Cardiac septum (tissue), 1 donor: Measurements from ENCODE around the gene C12orf43. TPM values are rescaled to one million over a fixed set of nuclear protein-coding genes. Genes with fewer than 3 reads are reported as not detected.
"Not testable (repeated sequence)": the region's sequence is repeated elsewhere in the genome, so short reads cannot be mapped to it uniquely, and the experiment has no call there.

Source experiments
- DNase-seq: peaks from one replicate; pipeline ENCODE4 v3.0.0-alpha.2; 2020; ENCODE audit warnings: low spot score
- intact Hi-C: fragments of 100-400 bp; cut with DNase I; formaldehyde crosslinking; loops from one replicate; pipeline ENCODE4 v1.14.0; 2022
- long read RNA-seq: library from polyadenylated mRNA; unstranded; transcript quantifications from one replicate; pipeline ENCODE4 v2.0.0, GENCODE V29; 2021
- total RNA-seq: library from RNA; stranded (reverse); fragmentation: NEBNext Ultra II Directional; extraction: Animal tissue kit (Norgen Biotek cat#: 25700); gene quantifications from one replicate; pipeline ENCODE4 v1.2.1, GENCODE V29; 2021
- donor health status: DM: no; HTN: no; CAD: no.

C12orf43 gene
- 9.1 TPM for total RNA-seq
- long read RNA-seq, full-length matches to known transcripts = 4 of 19 reads
- long read RNA-seq, partial matches to known transcripts = 0 of 19 reads
- long read RNA-seq, other reads (novel, unspliced or antisense) = 15 of 19 reads

- DNase-seq = peak; percentile 97
- intact Hi-C loops = loop anchor here (5.0 kb wide), 1 partner anchor 489 kb away; the partner anchor contains the start of gene COQ5
Observed at GRCh38 chr12:121015825-121016766, at the start of gene C12orf43. Gene C12orf43, minus strand, starts transcription at chr12:121016487. Its CDS starts 13 bp downstream, at chr12:121016474.

- intact Hi-C loops = no loop called here
- DNase-seq = no peak
Observed at GRCh38 chr12:121065345-121065744, 49.1 kb upstream of the C12orf43 start.

GRCh38 chr12:121064586-121064985, 48.3 kb upstream of the C12orf43 start:
- DNase-seq = not testable (repeated sequence)

GRCh38 chr12:121064116-121064515, 47.8 kb upstream of the C12orf43 start:
- no peak for DNase-seq
- intact Hi-C loops = no loop called here

More at GRCh38 chr12:121064586-121064985, 48.3 kb upstream of the C12orf43 start:
- intact Hi-C loops = not testable (repeated sequence)

GRCh38 chr12:121062391-121063045, 46.2 kb upstream of the C12orf43 start:
- intact Hi-C loops = loop anchor here (2.0 kb wide), 1 partner anchor 34 kb away; no protein-coding TSS in a partner anchor
- no peak for DNase-seq

GRCh38 chr12:121061831-121062230, 45.5 kb upstream of the C12orf43 start:
- DNase-seq = no peak
- intact Hi-C loops = loop anchor here (2.0 kb wide), 1 partner anchor 35 kb away; no protein-coding TSS in a partner anchor

GRCh38 chr12:121060149-121061001, 44.1 kb upstream of the C12orf43 start:
- peak; percentile 82 for DNase-seq
- intact Hi-C loops = no loop called here

GRCh38 chr12:121059031-121059898, 43.0 kb upstream of the C12orf43 start:
- DNase-seq = no peak
- intact Hi-C loops = no loop called here

- DNase-seq = no peak
- intact Hi-C loops = no loop called here
Observed at GRCh38 chr12:121057794-121058193, 41.5 kb upstream of the C12orf43 start.

GRCh38 chr12:121053706-121054105, 37.4 kb upstream of the C12orf43 start:
- DNase-seq = no peak
- intact Hi-C loops = no loop called here

GRCh38 chr12:121050725-121051124, 34.4 kb upstream of the C12orf43 start:
- intact Hi-C loops = no loop called here
- no peak for DNase-seq

GRCh38 chr12:121048442-121048841, 32.2 kb upstream of the C12orf43 start:
- DNase-seq = no peak
- intact Hi-C loops = no loop called here

- intact Hi-C loops, DNase-seq: not testable (repeated sequence)
Observed at GRCh38 chr12:121047400-121047799, 31.1 kb upstream of the C12orf43 start.

GRCh38 chr12:121043067-121043466, 26.8 kb upstream of the C12orf43 start:
- no peak for DNase-seq
- intact Hi-C loops = no loop called here

GRCh38 chr12:121038861-121039668, 22.8 kb upstream of the C12orf43 start, which contains the start of gene OASL:
Gene OASL, minus strand, starts transcription at chr12:121039246. Its CDS starts 275 bp downstream, at chr12:121038971.
- intact Hi-C loops = no loop called here
- DNase-seq = peak; percentile 78

GRCh38 chr12:121036810-121037326, 20.6 kb upstream of the C12orf43 start:
- DNase-seq = no peak
- intact Hi-C loops = no loop called here

- no peak for DNase-seq
- intact Hi-C loops = no loop called here
Observed at GRCh38 chr12:121034616-121035305, 18.5 kb upstream of the C12orf43 start.
